GM21390 (cell line): ENCODE measurements around the gene LY9.
A peak's percentile ranks its signal among the peaks of the same experiment; 100 is the strongest.

Experiments
- ATAC-seq: cut with Tn5 transposase; IDR thresholded peaks from one replicate; pipeline ENCODE4 v1.9.1; 2021; ENCODE audit not compliant: unreplicated experiment

Gene LY9

DNA sequence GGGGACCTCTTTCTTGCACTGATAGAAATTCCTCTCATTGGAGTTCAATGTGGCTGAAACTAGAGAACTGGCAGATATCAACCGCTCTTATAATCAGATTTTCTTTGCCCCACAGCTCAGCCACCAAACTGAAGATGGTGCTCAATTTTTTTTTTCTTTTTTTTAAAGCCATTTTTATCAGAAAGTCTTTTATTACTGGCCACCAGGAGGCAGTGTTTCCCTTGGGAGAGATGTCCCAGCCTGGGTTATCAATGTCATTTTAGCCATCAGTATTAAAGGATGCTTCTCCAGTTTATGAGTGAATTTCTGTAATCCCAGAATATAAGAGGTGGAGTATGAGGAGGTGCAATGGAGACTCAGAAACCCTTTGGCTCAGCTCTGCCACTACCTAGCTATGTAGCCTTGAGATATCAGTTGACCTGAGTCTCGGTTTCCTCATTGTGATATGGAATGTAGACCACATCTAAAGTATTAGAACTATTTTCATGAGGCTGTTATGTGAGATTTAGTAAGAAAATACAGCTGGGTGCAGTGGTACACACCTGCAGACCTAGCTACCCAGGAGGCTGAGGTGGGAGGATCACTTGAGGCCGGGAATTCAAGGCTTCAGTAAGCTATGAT is 39.1 kb downstream of the LY9 start:
- ATAC-seq: no peak

DNA sequence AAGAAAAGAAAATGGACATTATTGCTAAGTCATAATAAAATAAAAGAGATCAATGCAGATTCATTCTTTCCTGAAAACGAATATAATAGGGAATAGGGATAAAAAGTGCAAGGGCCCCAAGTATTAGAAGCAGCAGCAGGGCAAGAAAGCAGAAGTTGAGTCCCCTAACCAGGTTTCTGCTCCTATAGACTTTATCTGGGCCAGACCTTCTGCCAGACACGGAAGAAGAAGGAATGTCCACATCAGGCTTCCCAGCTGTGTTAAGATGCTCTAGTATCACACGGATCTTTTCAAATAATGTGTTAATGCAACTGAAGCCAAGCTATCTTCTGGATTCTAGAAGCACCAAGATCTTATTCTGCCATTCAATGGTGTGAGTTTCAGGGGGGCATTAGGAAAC is 39.8 kb downstream of the LY9 start:
- ATAC-seq: no peak

- no peak for ATAC-seq
Observed at GRCh38 chr1:160836561-160836960, 40.6 kb downstream of the LY9 start.

- no peak for ATAC-seq
Observed at GRCh38 chr1:160836981-160837557, 41.1 kb downstream of the LY9 start.

GRCh38 chr1:160837558-160838205 is 41.7 kb downstream of the LY9 start:
- peak; percentile 83 for ATAC-seq

GRCh38 chr1:160838888-160839287 is 42.9 kb downstream of the LY9 start:
- ATAC-seq: no peak

DNA sequence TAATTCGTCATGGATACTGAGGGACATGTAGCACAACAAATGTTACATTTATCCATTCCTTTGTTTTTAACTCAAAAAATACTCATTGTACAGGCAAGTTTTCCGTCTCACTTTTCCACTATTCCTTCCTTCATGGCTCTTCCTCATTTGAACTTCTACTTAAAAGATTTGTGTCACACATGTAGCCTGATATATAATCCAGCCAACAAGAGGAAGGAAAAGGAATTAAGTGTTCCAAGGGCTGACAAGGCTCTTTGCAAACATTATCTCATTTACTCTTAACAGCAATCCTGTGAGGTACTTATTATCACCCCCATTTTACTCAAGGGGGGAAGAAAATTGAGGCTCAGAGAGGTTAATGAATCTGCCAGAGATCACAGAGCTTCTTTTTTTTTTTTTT is 43.8 kb downstream of the LY9 start:
- ATAC-seq: no peak

DNA sequence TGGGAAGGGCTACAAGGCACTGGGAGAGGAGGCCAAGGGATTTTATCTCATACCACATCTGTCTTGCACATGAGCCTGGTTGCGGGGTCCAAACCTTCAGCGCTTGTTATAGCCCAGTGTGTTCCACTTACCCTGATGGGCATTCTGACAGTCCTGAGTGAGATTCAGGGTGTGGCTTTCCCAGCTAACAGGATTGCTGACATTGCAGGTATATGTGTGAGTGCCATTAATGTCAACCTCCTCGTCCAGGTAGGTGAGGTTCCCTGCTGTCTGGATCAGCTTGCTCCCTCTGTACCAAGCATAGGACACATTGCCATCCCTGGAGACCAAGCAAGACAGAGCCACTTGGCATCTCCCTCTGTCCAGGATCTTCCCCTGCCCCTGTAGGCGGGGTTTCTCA is 45.1 kb downstream of the LY9 start:
- ATAC-seq: no peak

GRCh38 chr1:160844447-160845232 is 48.7 kb downstream of the LY9 start:
- ATAC-seq: no peak

DNA sequence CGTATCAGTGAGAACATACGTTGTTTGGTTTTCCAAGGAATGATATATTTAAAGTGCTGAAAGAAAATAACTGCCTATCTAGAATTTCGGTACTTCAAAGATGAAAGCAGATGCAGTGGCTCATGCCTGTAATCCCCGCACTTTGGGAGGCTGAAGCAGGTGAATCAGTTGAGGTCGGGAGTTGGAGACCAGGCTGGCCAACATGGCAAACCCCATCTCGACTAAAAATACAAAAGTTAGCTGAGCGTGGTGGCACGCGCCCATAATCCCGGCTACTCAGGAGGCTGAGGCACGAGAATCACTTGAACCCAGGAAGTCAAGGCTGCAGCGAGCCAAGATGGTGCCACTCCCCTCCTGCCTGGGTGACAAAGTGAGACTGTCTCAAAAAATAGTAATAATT is 50.3 kb downstream of the LY9 start:
- ATAC-seq: no peak

DNA sequence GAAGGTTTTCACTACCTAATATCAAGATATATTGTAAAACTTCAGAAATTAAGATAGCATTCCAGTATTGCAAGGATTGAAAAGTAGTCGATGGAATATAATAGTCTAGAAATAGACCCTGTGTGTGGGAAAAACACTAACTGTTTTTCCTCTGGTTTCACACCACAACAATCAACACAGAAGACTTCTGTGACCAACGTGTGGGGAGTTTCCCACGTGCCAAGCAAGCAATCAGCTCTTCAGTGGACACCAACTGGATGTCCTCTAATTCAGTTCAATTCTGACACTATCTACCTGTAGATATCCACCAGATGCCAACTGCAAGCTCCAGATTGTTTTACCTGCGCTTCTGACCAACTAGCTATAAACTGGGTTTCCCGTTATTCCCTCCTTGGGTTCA is 54.6 kb downstream of the LY9 start:
- no peak for ATAC-seq

DNA sequence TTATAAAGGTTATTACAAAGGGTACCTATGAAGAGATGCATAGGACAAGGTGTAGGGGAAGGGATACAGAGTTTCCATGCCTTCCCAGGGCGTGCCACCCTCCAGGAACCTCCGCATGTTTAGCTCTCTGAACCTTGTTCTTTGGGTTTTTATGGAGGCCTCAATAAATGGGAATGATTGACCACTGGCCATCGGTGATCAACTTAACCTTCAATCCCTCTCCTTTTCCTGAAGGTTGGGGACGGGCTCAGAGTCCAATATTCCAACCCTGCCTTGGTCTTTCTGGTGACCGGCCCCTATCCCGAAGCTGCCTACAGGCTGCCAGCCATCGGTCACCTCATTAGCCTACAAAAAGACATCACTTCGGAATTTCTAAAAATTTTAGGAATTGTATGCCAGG is 55.0 kb downstream of the LY9 start:
- ATAC-seq: no peak

DNA sequence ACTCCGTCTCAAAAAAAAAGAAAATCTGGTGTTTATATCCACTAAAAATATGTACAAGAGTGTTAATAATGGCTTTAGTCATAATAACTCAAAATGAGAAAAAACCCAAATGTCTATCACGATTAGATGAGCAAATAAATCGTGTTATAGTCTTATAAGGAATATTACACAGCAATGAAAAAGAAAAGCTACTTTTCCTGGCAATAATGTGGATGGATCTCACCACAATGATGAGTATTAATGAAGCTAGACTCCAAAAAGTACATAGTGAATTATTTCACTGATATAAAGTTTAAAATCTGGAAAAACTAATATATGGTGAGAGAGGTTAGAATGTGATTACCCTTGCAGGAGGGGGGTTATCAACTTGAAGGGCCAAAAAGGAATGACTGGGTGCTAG is 57.0 kb downstream of the LY9 start:
- no peak for ATAC-seq

DNA sequence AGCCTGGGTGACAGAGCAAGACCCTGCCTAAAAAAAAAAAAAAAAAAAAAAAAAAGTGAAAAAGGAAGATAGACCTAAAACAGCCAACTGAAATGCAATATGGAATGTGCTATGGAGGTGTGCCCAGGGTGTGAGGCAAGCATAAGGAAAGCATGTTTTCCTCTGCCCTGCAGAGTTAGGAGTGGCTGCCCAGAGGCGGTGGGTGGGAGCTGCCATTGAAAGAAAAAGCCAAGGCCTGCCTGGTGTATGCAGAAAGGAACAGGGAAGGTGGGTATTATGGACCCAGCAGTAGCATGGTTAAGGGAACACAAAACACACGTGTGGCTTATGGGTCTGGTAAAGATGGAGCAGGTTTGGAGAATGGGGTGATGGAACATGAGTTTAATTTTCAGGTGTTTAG is 57.8 kb downstream of the LY9 start:
- no peak for ATAC-seq

DNA sequence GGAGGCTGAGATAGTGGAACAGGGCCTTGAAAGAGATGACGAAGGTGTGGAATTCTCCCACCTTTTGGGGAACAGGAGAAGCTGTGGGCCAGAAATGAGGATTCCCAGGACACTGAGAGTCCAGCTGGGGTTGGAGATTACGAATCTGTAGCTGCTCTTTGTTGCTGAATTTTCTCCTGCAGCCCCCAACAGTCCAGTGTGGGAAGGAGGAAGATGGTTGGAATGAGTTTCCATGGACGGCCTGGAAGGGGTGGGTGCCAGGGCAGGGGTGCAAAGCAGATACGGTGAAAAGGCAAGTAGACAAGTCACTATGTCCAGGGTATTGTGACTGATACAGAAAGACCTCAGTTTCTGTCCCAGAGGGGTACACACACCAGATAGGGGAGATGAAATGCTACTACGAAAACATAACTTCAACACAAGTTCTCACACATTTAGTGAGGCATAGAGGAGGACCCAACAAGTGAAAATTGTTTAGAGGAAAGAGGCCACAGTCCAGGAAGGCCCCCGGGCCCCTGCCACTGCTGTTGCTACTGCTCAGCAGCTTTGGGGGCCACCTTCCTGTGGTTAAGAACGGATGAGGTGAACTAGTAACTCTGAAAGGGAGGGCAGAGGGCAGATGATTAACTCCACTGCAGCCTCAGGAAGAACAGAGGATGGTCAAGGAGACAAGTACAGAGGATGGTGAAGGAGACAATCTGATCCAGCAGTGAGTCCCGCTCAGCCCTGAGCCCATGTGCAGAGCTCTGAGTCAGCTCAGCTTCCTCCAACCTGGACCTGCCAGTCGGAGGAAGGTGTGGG is 59.4 kb downstream of the LY9 start:
- peak; percentile 90 for ATAC-seq

GRCh38 chr1:160858097-160858496 is 62.1 kb downstream of the LY9 start:
- no peak for ATAC-seq

- no peak for ATAC-seq
Observed at GRCh38 chr1:160858507-160858906, 62.5 kb downstream of the LY9 start.

GRCh38 chr1:160859166-160859565 is 63.2 kb downstream of the LY9 start:
- ATAC-seq: no peak

DNA sequence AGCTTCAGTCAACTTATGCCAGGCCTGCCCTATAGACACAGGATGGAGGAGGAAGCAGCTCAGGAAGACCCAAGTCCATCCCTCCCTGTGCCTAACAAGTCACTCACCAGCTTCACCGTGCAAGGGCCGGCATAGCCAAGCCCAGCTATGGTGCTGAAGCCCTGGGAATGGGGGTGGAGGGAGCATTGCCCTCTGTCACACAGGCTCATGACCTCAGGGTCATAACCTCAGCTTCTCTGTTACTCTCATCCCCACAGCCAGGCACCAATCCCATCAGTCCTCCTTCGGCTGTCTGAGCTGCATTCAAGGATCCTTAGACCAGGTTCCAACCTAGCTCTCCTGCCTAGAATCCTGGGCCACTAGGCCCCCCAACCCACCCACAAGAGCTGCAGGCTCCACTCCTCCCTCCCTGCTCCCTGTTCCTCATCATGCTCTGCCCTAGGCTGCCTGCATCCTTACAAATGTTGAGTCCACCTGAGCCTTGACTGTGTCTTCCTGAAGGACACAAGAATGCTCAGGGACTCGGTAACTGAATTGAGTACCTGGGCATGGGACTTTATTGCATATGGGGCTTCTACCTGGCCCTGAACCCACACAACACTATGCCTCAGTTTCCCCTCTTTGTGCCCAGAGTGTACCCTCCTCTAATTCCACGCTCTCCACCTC is 65.0 kb downstream of the LY9 start:
- no peak for ATAC-seq

GRCh38 chr1:160862203-160863060 is 66.5 kb downstream of the LY9 start, which contains the start of gene CD244:
CD244 (minus strand) TSS chr1:160862887; CDS start chr1:160862677, 210 bp downstream.
- ATAC-seq: peak; percentile 75
